GM10248 (cell line): Measurements from ENCODE around the gene ATP8B3.

Source experiments
- CTCF ChIA-PET: fragments of 300-600 bp; sonication (Branson Sonifier 250); formaldehyde crosslinking; extraction: SDS; loops from one replicate; lab custom pipeline; 2021; ENCODE audit warnings: antibody characterized with exemption; lab: Yijun Ruan, JAX
- POLR2A ChIA-PET: fragments of 350-650 bp; sonication (Branson Sonifier 250); formaldehyde crosslinking; extraction: SDS; loops from one replicate; lab custom pipeline; 2020; ENCODE audit warnings: antibody characterized with exemption; lab: Yijun Ruan, JAX
- DNase-seq: peaks from one replicate; pipeline ENCODE4 v3.0.0; 2012; ENCODE audit errors: extremely low spot score
- CTCF ChIP-seq: IDR thresholded peaks from 2 replicates; pipeline ENCODE4 v1.5.1; 2012; ENCODE audit warnings: mild to moderate bottlenecking, low read depth; ENCODE audit errors: extremely low read depth, missing control alignments, control extremely low read depth

The ATP8B3 gene

GRCh38 chr19:1808395-1808731, 3.7 kb downstream of the ATP8B3 start:
- POLR2A ChIA-PET = interaction anchor here (0.6 kb wide), 1 partner anchor 200 kb away, joined by 3 read pairs; no protein-coding TSS in a partner anchor
- no peak for TF ChIP-seq CTCF
- CTCF ChIA-PET = interaction anchor here (0.9 to 1.0 kb wide), 2 partner anchors 15 to 18 kb away, joined by 3 to 4 read pairs; no protein-coding TSS in a partner anchor
- DNase-seq = no peak

- ChIA-PET POLR2A (no interaction called here), CTCF (interaction anchor here (0.9 to 1.0 kb wide), 3 partner anchors 14 to 30 kb away, joined by 3 to 4 read pairs (median 3); no protein-coding TSS in a partner anchor)
- TF ChIP-seq CTCF = no peak
- no peak for DNase-seq
These were observed 4.2 kb downstream of the ATP8B3 start for GRCh38 chr19:1807695-1808394.

GRCh38 chr19:1807030-1807694, 4.9 kb downstream of the ATP8B3 start:
- POLR2A ChIA-PET = no interaction called here
- CTCF ChIA-PET = interaction anchor here (0.9 to 1.6 kb wide), 3 partner anchors 14 to 30 kb away, joined by 3 to 4 read pairs (median 3); no protein-coding TSS in a partner anchor
- no peak for DNase-seq
- no peak for TF ChIP-seq CTCF

- TF ChIP-seq CTCF = no peak
- CTCF ChIA-PET = interaction anchor here (0.8 to 1.6 kb wide), 2 partner anchors 11 to 20 kb away, joined by 3 read pairs; no protein-coding TSS in a partner anchor
- POLR2A ChIA-PET = no interaction called here
These were observed 5.7 kb downstream of the ATP8B3 start for GRCh38 chr19:1806184-1807029.

GRCh38 chr19:1805401-1806183, 6.5 kb downstream of the ATP8B3 start:
- CTCF ChIA-PET = interaction anchor here (0.8 to 1.6 kb wide), 2 partner anchors 10 to 21 kb away, joined by 3 read pairs; no protein-coding TSS in a partner anchor
- no peak for TF ChIP-seq CTCF
- POLR2A ChIA-PET = no interaction called here
- no peak for DNase-seq

More at GRCh38 chr19:1806184-1807029, 5.7 kb downstream of the ATP8B3 start:
- no peak for DNase-seq

GRCh38 chr19:1804858-1805257, 7.2 kb downstream of the ATP8B3 start:
- DNase-seq = no peak
- POLR2A ChIA-PET = no interaction called here
- CTCF ChIA-PET = no interaction called here
- no peak for TF ChIP-seq CTCF
